GM12873 (cell line): ENCODE measurements around the gene EIF5B.

Experiments
- CTCF ChIP-seq: IDR thresholded peaks from 2 replicates; pipeline ENCODE4 v1.5.1; 2012; ENCODE audit warnings: low read depth, mild to moderate bottlenecking, moderate library complexity, low read length, control low read depth; ENCODE audit not compliant: insufficient read depth; ENCODE audit errors: missing control alignments

EIF5B gene

GRCh38 chr2:99377879-99378278 is 40.7 kb downstream of the EIF5B start:
- no peak for TF ChIP-seq CTCF

- no peak for TF ChIP-seq CTCF
Observed at GRCh38 chr2:99380376-99381010, 43.3 kb downstream of the EIF5B start.

- no peak for TF ChIP-seq CTCF
Observed at GRCh38 chr2:99382143-99382542, 45.0 kb downstream of the EIF5B start.

GRCh38 chr2:99386011-99386410 is 48.8 kb downstream of the EIF5B start:
- TF ChIP-seq CTCF, result no peak

- TF ChIP-seq CTCF, result no peak
Observed at GRCh38 chr2:99388892-99389291, 51.7 kb downstream of the EIF5B start.

- TF ChIP-seq CTCF, result no peak
Observed at GRCh38 chr2:99389371-99389770, 52.2 kb downstream of the EIF5B start.

GRCh38 chr2:99389946-99390345 is 52.8 kb downstream of the EIF5B start:
- no peak for TF ChIP-seq CTCF

- TF ChIP-seq CTCF, result no peak
Observed at GRCh38 chr2:99395589-99396130, 58.5 kb downstream of the EIF5B start.
